Stimulated activated CD8-positive, alpha-beta memory T cell treated with anti-CD3 and anti-CD28 coated beads, Interleukin-7, amount 100 ng/mL, for 48 hours (primary cell): ENCODE measurements around the gene GIGYF2.

ENCODE experiments used
- DNase-seq, 2 donors: peaks; one replicate each; pipeline ENCODE4 v3.0.0-alpha.2; 2020; ENCODE audit warnings: low read depth in 1 of 2; ENCODE audit errors: extremely low read depth in 1 of 2

GIGYF2 gene

GRCh38 chr2:232748038-232748437 lies 50.9 kb downstream of the GIGYF2 start:
- no peak for DNase-seq

DNA sequence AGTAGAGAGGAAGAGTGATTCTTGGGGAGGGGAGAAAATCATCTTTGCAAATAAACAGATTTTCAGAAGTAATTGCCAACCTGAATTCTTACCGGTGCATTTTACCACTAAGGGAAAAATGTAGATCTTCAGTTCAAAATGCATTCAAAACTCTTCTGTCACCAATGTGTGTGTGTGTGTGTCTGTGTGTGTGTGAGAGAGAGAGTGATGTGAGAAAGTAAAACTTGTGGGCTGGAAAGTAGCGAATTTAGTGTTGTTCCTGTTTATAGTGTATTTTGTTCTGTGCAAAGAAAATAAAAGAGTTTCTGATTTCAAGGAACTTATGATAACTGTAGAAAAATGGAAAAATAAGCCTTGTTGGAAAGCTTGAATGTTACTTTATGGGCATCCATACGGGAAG lies 52.2 kb downstream of the GIGYF2 start:
- no peak for DNase-seq

- DNase-seq: no peak
Measured at GRCh38 chr2:232750135-232750671, 53.1 kb downstream of the GIGYF2 start.

DNA sequence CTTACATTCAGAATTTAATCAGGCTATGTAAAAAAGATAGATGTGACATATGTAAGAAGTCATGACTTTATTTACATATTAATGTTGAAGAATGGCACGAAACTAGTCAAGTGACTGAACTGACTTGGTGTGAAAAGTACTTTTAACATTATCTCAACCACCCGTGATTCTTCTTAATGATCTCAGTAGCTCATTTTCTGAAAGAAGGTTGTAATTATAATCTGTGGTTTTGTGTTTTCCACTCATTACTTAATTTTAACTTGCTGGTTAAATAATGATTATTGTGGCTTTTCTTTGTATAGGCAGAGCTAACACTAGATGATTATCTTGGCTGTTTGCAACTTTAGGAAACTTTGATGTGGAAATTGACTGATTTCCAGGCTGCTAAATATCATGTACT lies 60.8 kb downstream of the GIGYF2 start:
- no peak for DNase-seq

DNA sequence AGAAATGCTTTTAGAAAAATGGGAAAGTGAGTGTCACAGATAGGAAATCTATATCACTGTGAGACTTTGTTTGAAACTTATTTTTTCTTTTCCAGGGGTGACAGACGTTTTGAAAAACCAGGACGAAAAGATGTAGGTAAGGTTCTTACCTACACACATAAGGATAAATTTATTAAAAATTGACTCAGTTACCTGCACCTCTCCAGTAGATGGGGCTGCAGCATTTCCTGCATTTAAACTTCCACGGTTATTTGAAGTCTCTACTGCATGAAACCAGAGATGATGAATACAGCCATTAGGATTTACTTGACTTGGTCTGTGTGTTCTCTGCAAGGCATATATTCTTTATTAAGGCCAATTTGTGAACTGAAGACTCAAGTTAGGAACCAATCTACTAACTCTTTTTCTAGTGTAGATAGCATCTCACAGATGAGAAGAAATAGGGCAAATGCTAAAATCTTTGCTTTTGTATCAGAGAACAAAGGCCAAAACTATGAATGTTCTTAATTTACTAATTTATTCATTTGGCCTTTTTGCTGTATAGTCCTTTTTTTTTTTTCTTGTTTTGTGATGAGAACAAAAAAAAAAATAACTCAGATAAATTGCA lies 64.3 kb downstream of the GIGYF2 start:
- no peak for DNase-seq

GRCh38 chr2:232767866-232768265 lies 70.7 kb downstream of the GIGYF2 start:
- DNase-seq: no peak

GRCh38 chr2:232770207-232770606 lies 73.1 kb downstream of the GIGYF2 start:
- DNase-seq: no peak

GRCh38 chr2:232771870-232772269 lies 74.7 kb downstream of the GIGYF2 start:
- no peak for DNase-seq

- no peak for DNase-seq
Measured at GRCh38 chr2:232772531-232772930, 75.4 kb downstream of the GIGYF2 start.

DNA sequence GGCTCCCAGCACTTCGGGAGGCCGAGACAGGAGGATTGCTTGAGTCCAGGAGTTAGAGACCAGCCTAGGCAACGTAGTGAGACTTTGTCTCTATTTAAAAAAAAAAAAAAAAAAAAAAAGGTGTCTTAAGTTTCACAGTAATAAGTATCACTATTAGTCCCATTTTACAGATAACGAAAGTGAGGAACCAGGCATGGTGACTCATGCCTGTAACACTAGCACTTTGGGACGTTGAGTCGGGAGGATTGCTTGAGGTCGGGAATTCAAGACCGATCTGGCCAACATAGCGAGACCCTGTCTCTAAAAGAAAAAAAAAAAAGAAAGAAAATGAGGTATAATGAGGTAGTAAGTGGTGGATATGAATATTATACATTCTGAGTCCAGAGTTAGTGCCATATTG lies 76.7 kb downstream of the GIGYF2 start:
- DNase-seq: no peak

DNA sequence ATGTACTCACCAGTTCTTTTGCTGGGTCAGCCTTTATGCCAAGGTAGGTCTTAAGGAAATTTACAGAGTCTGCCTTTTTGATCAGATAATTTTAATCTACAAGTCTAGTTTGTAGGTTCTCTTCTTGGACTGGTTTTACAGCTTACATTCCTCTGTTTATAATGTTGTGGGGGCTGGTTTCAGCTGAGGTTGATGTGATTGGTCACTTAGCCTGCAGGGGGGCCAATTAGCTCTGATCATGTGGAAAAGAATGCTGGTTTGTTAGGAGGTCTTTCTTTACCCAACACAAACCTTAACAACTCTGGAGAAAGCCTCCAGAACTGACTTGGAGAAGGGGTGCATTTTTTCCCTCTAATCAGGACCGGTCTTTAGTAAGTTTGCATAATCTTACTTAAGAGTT lies 79.3 kb downstream of the GIGYF2 start, which contains the start of gene KCNJ13:
TSS of gene KCNJ13 (minus strand) at position 131 of the 400 bp plus-strand sequence. CDS start 5,203 bp downstream, outside the sequence.
- DNase-seq: no peak

DNA sequence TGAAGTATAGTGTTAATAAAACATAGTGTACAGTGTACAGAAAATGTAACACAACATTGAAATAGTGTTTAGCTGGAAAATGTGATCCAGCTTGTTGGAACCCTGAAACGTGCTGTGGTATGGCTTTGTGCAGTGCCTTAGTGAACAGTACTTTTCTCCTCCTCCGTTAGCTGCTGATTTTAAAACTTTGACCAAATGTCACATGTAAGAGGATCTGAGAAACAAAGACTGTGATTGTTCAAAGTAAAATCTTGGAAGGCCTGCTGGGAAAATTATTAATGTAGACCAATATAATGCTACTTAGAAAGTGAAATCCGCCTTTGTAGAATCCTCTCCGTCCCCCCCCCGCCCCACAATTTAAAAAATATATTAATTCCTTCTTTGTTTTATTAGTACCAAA lies 80.1 kb downstream of the GIGYF2 start:
- no peak for DNase-seq

DNA sequence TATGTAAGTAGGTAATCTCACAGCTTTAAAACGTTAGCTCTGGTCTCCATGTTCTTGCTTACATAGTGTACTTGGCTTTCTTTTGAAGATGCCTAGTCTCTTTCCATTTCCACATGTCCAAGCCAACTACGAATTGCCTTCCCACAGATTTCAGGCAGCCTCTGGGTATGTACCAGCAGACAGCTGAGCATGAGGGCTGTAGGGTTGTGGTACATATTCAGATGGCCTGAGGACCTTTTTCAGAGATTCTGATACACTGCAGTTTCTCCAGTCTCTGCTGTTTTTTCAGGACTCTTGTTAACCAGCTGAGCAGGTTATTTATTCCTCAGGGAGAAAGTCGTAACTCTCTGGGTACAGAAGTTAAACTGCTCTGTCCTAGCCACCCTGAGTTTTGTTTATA lies 82.3 kb downstream of the GIGYF2 start:
- no peak for DNase-seq

GRCh38 chr2:232779934-232780333 lies 82.8 kb downstream of the GIGYF2 start:
- DNase-seq: no peak

- DNase-seq: peak in 1 of 2 donors; percentile 25
Measured at GRCh38 chr2:232781765-232782164, 84.6 kb downstream of the GIGYF2 start.

DNA sequence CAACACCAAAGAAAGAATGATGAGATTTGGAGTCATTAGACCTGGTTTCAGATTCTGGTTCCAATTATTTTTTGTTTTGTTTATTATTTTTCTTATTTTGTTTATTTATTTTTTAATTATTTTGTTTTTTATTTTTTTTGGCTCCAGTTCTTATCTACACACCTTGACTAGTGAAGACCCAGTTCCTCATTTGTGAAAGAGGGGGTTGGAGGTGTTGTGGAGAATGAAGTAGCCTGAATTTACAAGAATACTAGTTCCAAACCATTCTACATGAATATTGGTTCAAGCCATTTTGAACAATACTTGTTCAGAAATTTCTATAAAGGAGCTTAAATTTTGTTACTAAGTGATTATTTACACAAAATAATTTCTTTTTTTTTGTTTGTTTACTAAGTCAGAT lies 86.1 kb downstream of the GIGYF2 start:
- DNase-seq: no peak

- DNase-seq: no peak
Measured at GRCh38 chr2:232787806-232788205, 90.7 kb downstream of the GIGYF2 start.

DNA sequence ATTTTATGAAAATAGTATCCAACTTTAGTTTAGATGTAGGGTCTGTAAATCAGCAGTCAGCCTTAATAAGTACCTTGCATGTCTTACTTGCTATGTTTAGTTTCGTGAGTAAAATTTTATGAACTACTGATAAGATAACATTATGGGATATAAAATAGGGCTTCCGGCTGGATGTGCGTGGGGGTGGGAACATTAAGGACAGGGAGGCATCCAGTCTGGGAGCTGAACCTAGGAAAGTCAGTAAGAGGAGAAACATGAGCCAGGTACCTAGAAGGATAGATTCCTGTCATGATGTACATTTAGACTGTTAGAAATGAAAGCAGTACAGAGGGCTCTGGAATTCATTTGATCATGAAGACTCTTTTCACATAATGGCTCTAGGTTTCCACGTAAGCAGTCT lies 92.0 kb downstream of the GIGYF2 start:
- no peak for DNase-seq

GRCh38 chr2:232791518-232791917 lies 94.4 kb downstream of the GIGYF2 start:
- DNase-seq: no peak

GRCh38 chr2:232793271-232793670 lies 96.1 kb downstream of the GIGYF2 start:
- DNase-seq: no peak

GRCh38 chr2:232794981-232795380 lies 97.8 kb downstream of the GIGYF2 start:
- DNase-seq: no peak

DNA sequence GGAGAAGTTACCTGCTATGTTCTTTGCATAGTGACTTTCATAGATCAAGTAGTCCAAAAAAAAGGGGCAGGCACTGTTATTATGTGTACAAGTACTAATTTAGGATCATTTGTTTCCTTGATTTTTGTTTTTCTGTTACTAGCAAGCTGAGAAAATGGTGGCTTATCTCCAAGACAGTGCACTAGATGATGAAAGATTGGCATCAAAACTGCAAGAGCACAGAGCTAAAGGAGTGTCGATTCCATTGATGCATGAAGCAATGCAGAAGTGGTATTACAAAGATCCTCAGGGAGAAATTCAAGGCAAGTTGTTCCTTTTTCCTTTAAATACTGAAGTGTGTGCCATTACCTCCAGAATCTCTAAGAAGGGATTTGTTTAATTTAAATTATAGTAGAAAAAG lies 98.8 kb downstream of the GIGYF2 start:
- DNase-seq: no peak

- no peak for DNase-seq
Measured at GRCh38 chr2:232798187-232798586, 101.1 kb downstream of the GIGYF2 start.
